Nephron progenitor cell (in vitro differentiated cells): ENCODE results near the gene ARHGAP24.

ENCODE experiments used
- DNase-seq: peaks from one replicate; pipeline ENCODE4 v3.0.0; 2021
- H3K27ac Mint-ChIP-seq: 2 replicates; pipeline ENCODE4 v1.8.0; 2021; ENCODE audit warnings: mild to moderate bottlenecking, moderate library complexity, mixed read lengths
- H3K27me3 Mint-ChIP-seq: 2 replicates; pipeline ENCODE4 v1.8.0; 2021; ENCODE audit warnings: mild to moderate bottlenecking, low read depth, mixed read lengths; ENCODE audit not compliant: poor library complexity
- H3K36me3 Mint-ChIP-seq: 2 replicates; pipeline ENCODE4 v1.8.0; 2021; ENCODE audit warnings: low read depth, mixed read lengths
- H3K4me1 Mint-ChIP-seq: 2 replicates; pipeline ENCODE4 v1.8.0; 2021; ENCODE audit warnings: mixed read lengths
- H3K4me3 Mint-ChIP-seq: 2 replicates; pipeline ENCODE4 v1.8.0; 2021; ENCODE audit warnings: mild to moderate bottlenecking, moderate library complexity, mixed read lengths
- H3K9me3 Mint-ChIP-seq: 2 replicates; pipeline ENCODE4 v1.8.0; 2021; ENCODE audit warnings: mild to moderate bottlenecking, moderate library complexity, mixed read lengths
- TF ChIP-seq, protein P1 (sequence below): fragments of 200-600 bp; sonication (generic); IDR thresholded peaks from 2 replicates; pipeline ENCODE4 v1.5.0; 2021; ENCODE audit warnings: antibody characterized with exemption

Gene ARHGAP24

DNA sequence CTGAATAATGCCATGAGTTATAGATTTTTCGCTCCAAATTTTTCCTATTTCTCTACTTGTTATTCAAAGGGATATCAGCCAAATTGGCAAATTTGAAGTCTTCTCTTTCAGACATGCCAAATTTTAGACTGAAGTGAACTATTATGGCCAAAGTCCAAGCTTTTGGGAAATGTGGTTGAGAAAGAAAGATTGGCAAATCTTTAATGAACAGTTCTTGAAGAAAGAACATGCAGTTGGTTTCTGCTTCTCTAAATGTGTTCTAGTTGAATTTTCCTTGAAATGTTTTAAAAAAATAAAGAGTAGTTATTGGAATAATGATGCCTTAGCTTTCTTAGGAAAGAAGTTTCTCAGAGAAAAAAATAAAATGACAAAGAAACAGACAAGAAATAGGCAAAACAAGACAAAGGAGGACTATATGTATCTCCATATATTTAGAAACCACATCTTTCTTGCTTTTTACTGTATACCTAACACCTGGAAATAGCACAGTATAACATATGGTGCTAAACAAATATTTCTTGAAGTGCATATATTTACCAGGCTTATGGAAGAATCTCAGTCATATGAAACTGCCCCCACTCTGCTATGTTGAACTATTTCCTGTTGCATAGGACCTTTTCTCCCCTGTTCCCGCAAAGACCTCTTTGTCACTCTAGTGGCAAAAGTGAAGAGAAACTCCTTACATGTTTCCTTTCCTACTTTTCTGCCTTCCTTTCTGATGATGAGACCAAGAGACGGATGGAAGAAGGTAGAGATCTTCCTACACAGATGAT is 250.0 kb downstream of the ARHGAP24 start:
- Mint-ChIP-seq H3K9me3 (no peaks in the 10 kb centered on the region), H3K27me3 (peaks cover 4% of the 10 kb centered on the region), H3K36me3 (no peaks in the 10 kb centered on the region), H3K4me3 (no peak overlapping the region), H3K4me1 (no peaks in the 10 kb centered on the region), H3K27ac (no peak overlapping the region)
- no peak for DNase-seq
- TF ChIP-seq, protein P1, sequence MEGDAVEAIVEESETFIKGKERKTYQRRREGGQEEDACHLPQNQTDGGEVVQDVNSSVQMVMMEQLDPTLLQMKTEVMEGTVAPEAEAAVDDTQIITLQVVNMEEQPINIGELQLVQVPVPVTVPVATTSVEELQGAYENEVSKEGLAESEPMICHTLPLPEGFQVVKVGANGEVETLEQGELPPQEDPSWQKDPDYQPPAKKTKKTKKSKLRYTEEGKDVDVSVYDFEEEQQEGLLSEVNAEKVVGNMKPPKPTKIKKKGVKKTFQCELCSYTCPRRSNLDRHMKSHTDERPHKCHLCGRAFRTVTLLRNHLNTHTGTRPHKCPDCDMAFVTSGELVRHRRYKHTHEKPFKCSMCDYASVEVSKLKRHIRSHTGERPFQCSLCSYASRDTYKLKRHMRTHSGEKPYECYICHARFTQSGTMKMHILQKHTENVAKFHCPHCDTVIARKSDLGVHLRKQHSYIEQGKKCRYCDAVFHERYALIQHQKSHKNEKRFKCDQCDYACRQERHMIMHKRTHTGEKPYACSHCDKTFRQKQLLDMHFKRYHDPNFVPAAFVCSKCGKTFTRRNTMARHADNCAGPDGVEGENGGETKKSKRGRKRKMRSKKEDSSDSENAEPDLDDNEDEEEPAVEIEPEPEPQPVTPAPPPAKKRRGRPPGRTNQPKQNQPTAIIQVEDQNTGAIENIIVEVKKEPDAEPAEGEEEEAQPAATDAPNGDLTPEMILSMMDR: no peak

DNA sequence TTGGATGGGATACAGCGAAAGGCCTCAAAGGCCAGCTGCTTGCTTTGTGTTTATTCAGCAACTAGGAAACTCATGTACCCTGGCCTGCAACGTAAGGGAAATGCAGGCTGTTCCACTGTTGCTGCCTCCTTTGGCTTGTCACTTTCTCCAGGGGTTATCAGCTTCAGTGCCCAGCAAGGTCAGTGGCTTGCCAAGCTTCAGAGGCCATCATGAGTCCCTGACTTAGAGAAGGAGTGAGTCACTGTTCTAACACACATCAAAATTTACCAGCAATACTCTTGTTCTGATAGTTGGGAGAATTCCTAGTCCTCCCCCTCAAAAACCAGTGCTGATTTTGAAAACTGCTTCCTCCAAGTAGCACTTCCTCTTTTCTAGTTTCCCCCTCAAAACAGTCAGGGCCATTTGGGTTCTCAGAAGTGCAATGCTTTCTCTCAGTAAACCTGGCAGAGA is 250.8 kb downstream of the ARHGAP24 start:
- H3K4me3 Mint-ChIP-seq: no peak overlapping the region
- DNase-seq: no peak

DNA sequence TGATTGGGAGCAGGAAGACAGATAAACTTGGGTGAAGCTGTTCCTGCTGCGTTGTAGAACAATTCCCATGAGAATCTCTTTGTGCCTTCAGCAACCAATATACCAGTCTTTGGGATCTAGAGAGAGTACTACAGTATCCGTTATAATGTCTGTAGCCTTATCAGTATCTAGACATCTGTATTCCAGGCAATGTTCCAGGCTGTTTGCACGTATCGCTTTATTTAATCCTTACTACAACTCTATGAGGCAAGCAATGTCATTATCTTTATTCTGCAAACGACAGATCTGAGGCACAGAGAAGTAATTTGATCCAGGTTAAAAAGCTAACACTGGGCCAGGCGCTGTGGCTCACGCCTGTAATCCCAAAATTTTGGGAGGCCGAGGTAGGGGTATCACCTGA is 251.6 kb downstream of the ARHGAP24 start:
- Mint-ChIP-seq H3K9me3 (no peaks in the 10 kb centered on the region), H3K4me3 (no peak overlapping the region), H3K27ac (no peak overlapping the region), H3K4me1 (no peaks in the 10 kb centered on the region), H3K36me3 (no peaks in the 10 kb centered on the region), H3K27me3 (no peaks in the 10 kb centered on the region)
- TF ChIP-seq, protein P1: no peak
- no peak for DNase-seq

More for the DNA sequence above, 250.8 kb downstream of the ARHGAP24 start:
- Mint-ChIP-seq H3K9me3 (no peaks in the 10 kb centered on the region), H3K4me1 (no peaks in the 10 kb centered on the region), H3K27me3 (peaks cover 4% of the 10 kb centered on the region), H3K36me3 (no peaks in the 10 kb centered on the region), H3K27ac (no peak overlapping the region)
- TF ChIP-seq, protein P1: no peak

DNA sequence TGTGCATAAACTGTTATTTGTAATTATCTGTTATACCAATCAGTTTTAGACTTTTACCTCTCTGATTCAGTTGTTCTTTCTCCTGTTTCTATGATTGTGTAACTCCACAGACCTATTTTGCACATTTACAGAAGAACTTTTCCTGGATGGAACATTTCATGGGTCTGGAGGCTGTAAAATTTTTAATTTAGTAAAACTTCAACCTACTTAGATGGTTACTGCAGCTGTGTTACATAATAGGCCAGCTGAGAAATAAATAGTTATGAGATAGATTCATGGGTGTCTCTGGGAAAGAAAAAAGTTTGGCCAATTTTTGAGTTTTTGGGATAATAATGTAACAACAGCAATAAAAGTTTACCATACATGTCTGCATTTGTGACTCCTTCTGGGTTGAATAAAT is 253.5 kb downstream of the ARHGAP24 start:
- H3K4me1 Mint-ChIP-seq: no peaks in the 10 kb centered on the region
- H3K27ac Mint-ChIP-seq: no peak overlapping the region
- H3K36me3 Mint-ChIP-seq: no peaks in the 10 kb centered on the region
- no peaks in the 10 kb centered on the region for H3K27me3 Mint-ChIP-seq
- no peaks in the 10 kb centered on the region for H3K9me3 Mint-ChIP-seq
- DNase-seq: no peak
- TF ChIP-seq, protein P1: no peak
- H3K4me3 Mint-ChIP-seq: no peak overlapping the region

DNA sequence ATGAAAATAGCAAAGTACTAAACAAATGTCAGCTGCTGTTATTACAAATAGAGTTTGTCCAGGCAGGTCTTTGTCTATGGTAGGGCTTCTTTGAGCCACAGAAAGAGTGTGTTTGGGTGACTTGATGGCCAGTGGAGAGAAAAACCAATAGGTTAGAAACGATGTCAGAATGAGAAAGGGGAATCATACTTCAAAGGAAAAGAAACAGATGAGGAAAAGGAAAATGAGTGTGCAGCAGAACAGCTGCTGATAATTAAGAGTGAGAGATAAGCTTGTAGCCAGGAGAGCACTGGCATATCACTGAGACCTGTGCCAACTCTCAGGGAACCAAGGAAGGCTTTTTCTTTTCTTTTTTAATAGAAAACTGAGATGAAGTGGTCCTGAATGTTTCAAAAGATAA is 257.2 kb downstream of the ARHGAP24 start:
- DNase-seq: no peak
- Mint-ChIP-seq H3K4me1 (no peaks in the 10 kb centered on the region), H3K9me3 (no peaks in the 10 kb centered on the region), H3K27ac (no peak overlapping the region), H3K36me3 (no peaks in the 10 kb centered on the region), H3K4me3 (no peak overlapping the region), H3K27me3 (no peaks in the 10 kb centered on the region)
- TF ChIP-seq, protein P1: no peak

DNA sequence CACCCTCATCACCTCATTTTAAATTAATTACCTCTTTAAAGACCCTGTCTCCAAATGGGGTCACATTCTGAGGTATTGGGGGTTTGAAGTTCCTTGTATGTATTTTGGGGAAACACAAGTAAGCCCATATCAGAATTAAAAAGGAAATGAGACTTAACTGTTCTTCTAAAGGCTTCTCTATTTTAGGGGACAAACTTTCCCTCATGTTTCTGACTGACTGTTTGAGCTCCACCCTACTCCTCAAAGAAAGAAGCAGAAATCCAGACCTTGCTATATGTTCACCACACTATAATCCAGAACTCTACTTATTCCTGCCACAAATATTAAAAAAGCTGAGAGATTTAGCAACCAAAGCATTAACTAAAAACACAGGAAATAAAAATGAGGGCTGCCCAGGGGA is 258.8 kb downstream of the ARHGAP24 start:
- Mint-ChIP-seq H3K36me3 (no peaks in the 10 kb centered on the region), H3K27ac (no peak overlapping the region), H3K4me1 (no peaks in the 10 kb centered on the region), H3K9me3 (no peaks in the 10 kb centered on the region), H3K27me3 (no peaks in the 10 kb centered on the region), H3K4me3 (no peak overlapping the region)
- no peak for DNase-seq
- TF ChIP-seq, protein P1: no peak
